Tibial artery (tissue), 4 donors: ENCODE results near the gene UXT.

Source experiments
- DNase-seq, 2 donors: peaks; one replicate each; pipeline ENCODE4 v3.0.0-alpha.2; 2019
- H3K27ac ChIP-seq, 2 donors: fragments of 200-600 bp; sonication (generic) in 1 of 2; 1 replicate in 1 of 2; 2 replicates in 1 of 2; pipeline ENCODE4 v1.5.1; 2018 to 2019; ENCODE audit warnings: mild to moderate bottlenecking in 1 of 2
- H3K27me3 ChIP-seq, 2 donors: fragments of 200-600 bp; sonication (generic) in 1 of 2; one replicate each; pipeline versions ENCODE4 v1.5.1 to v1.6.0; 2016 to 2019
- H3K36me3 ChIP-seq, 3 donors: fragments of 200-600 bp; sonication (generic) in 2 of 3; one replicate each; pipeline ENCODE4 v1.5.1; 2016 to 2019; ENCODE audit warnings: mild to moderate bottlenecking in 2 of 3
- H3K4me1 ChIP-seq, 4 donors: fragments of 200-600 bp; sonication (generic) in 2 of 4; 1 replicate in 3 of 4; 2 replicates in 1 of 4; pipeline ENCODE4 v1.5.1; 2016 to 2019
- H3K4me3 ChIP-seq, 2 donors: fragments of 200-600 bp; sonication (generic) in 1 of 2; 1 replicate in 1 of 2; 2 replicates in 1 of 2; pipeline ENCODE4 v1.5.1; 2018 to 2019; ENCODE audit warnings: mild to moderate bottlenecking in 2 of 2
- H3K9me3 ChIP-seq, 3 donors: fragments of 200-600 bp; sonication (generic) in 1 of 3; one replicate each; pipeline ENCODE4 v1.5.1; 2016 to 2019
- intact Hi-C: fragments of 100-400 bp; cut with DNase I; formaldehyde crosslinking; loops from one replicate; pipeline ENCODE4 v1.15.0; 2023; ENCODE audit warnings: low total_unique reads
- TF ChIP-seq, protein P1 (sequence below), 2 experiments: fragments of 200-600 bp in 1 of 2; fragments of 450-650 bp in 1 of 2; IDR thresholded peaks; one replicate each; pipeline ENCODE4 v1.5.1; 2017 to 2019; ENCODE audit warnings: antibody characterized with exemption in 2 of 2, mild to moderate bottlenecking in 1 of 2, moderate library complexity in 1 of 2

UXT gene

DNA sequence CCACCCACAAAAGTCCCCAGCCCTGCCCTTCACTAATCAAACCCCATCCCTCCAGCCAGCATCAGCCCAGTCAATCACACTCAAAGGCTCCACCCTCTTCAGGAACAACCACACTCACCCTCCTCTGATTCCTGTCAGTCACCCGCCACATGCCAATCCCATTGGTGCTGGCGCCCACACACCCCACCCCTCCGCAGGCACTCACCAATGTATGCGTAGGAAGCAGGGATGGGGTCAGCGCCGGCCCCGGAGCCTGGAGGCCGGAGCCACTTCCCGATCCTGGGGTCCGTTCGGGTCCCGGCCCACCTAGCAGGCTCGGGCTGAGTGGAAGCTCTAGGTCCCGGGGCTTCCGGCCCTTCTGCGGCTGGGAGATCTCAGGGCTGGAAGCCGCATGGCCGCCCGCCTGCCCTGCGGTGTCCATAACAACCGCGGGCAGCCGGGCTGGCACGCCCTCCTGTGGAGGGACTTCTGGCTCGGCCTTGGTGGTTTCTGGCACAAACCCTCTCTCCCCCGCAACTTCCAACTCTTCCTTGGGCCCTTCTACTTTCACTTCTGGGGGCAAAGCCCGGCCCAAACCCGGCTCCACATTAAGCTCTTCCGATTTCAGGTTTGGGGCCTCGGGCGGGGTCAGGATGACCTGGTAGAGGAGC is 21.3 kb downstream of the UXT start:
- peaks cover 19 to 62% (median 48%) of the 10 kb centered on the region in 3 donors for H3K36me3 ChIP-seq
- no peaks in the 10 kb centered on the region for H3K4me1 ChIP-seq
- peaks cover 0 to 8% (median 0%) of the 10 kb centered on the region in 3 donors for H3K9me3 ChIP-seq
- no peak overlapping the region for H3K27ac ChIP-seq
- H3K27me3 ChIP-seq = no peaks in the 10 kb centered on the region
- intact Hi-C loops = no loop called here
- H3K4me3 ChIP-seq = no peak overlapping the region
- peak; percentile 38 to 68 for DNase-seq
- TF ChIP-seq, protein P1, sequence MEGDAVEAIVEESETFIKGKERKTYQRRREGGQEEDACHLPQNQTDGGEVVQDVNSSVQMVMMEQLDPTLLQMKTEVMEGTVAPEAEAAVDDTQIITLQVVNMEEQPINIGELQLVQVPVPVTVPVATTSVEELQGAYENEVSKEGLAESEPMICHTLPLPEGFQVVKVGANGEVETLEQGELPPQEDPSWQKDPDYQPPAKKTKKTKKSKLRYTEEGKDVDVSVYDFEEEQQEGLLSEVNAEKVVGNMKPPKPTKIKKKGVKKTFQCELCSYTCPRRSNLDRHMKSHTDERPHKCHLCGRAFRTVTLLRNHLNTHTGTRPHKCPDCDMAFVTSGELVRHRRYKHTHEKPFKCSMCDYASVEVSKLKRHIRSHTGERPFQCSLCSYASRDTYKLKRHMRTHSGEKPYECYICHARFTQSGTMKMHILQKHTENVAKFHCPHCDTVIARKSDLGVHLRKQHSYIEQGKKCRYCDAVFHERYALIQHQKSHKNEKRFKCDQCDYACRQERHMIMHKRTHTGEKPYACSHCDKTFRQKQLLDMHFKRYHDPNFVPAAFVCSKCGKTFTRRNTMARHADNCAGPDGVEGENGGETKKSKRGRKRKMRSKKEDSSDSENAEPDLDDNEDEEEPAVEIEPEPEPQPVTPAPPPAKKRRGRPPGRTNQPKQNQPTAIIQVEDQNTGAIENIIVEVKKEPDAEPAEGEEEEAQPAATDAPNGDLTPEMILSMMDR (IDR thresholded peaks at IDR 0.05) = no peak

DNA sequence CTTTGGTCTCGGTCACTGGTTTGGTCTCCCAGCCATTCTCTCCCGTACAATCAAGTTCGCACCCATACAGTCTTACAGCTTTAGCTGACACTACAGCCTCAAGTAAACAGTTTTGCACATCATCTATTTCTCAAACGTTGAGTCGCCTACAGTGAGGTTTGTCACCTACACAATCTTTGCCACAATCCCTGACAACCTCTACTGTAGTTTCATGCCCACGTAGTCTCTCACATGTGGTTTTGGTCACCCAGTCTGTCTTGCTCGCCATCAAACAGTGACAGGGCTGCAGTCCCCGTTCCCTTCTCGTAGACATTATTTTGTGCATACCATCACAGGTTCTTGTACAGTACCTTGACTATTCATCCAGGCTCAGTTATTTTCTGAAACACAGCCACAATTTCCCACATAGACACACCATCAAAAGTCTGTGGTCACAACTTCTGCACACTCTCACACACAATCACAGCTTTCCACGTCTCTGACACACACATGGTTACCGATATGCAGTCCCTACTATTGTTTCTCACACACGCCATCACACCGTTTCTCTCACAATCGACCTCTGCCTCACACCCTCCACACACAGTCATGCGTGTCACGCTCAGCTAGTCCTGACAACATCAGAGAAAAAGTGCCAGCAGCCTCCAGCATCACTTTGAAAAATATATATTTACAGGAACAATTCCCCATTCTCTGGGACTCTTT is 24.0 kb downstream of the UXT start:
- TF ChIP-seq, protein P1 (IDR thresholded peaks at IDR 0.05) = no peak
- Histone ChIP-seq H3K27ac (no peak overlapping the region), H3K9me3 (peaks cover 0 to 2% (median 0%) of the 10 kb centered on the region in 3 donors), H3K4me3 (no peak overlapping the region), H3K36me3 (peaks cover 10 to 48% (median 35%) of the 10 kb centered on the region in 3 donors), H3K27me3 (no peaks in the 10 kb centered on the region), H3K4me1 (no peaks in the 10 kb centered on the region)
- intact Hi-C loops = no loop called here
- DNase-seq = no peak

DNA sequence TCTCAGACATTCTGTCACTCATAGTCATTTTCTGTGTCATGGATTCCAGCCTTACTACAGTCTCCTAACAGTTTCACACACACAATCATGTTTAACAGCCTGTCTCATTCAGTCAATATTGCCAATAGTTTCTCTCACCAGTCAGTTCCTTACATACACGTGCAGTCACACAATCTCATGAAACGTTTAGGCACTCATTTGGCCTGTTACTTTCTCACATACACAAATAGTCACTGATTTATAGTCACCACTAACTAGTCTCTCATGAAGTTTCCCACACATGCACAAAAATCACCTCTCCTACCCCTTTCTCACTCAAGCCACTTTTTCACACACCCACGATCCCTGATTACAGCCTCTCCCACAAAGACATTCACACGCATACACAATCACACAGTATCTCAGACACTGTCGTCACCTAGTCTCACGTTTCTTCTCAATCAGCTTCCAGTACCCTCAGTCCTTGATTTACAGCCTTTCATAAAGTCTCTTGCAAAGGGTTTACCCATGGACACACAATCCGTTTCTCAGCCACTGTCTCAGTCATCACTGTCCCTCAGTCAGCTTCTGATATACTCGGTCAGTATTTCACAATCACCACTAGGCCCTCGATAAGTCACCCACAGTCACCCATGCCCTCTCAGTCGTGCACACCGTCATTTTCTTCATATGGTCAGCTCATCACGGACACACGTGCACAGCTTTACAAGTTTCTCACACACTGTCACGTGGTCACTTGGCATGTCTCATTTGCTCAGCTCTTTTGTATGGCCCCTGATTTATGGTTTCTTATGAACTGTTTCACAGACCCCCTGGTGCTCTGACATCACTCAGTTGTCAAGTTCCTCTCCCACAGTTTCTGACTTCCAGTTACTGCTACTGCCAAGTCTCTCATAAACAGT is 25.0 kb downstream of the UXT start:
- DNase-seq = no peak
- no peaks in the 10 kb centered on the region for H3K4me1 ChIP-seq
- no peak overlapping the region for H3K27ac ChIP-seq
- TF ChIP-seq, protein P1 (IDR thresholded peaks at IDR 0.05) = no peak
- H3K36me3 ChIP-seq = peaks cover 3 to 37% (median 26%) of the 10 kb centered on the region in 3 donors
- no peak overlapping the region for H3K4me3 ChIP-seq
- H3K27me3 ChIP-seq = no peaks in the 10 kb centered on the region
- no peaks in the 10 kb centered on the region for H3K9me3 ChIP-seq
- intact Hi-C loops = no loop called here

DNA sequence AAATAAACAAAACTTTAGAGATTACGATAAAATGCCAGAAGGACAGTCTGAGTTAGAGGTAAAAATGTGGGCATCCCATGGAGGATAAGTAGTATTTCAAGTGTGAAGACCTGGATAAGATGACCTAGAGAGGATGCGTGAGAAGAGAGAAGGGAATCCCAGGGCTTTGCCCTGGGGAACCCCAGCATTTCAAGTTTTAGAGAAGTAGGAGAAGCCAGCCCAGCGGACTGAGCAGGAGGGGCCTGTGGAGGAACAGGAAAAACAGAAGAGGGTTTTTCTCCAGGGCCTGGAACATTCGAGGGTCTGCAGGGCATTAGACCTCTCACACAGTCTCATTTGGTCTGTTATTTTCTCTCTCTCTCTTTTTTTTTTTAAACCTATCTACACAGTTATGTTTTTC is 26.3 kb downstream of the UXT start:
- Histone ChIP-seq H3K4me3 (no peak overlapping the region), H3K27ac (no peak overlapping the region), H3K27me3 (no peaks in the 10 kb centered on the region), H3K4me1 (no peaks in the 10 kb centered on the region), H3K36me3 (peaks cover 0 to 25% (median 15%) of the 10 kb centered on the region in 3 donors), H3K9me3 (no peaks in the 10 kb centered on the region)
- TF ChIP-seq, protein P1 (IDR thresholded peaks at IDR 0.05) = no peak
- intact Hi-C loops = no loop called here
- DNase-seq = no peak

DNA sequence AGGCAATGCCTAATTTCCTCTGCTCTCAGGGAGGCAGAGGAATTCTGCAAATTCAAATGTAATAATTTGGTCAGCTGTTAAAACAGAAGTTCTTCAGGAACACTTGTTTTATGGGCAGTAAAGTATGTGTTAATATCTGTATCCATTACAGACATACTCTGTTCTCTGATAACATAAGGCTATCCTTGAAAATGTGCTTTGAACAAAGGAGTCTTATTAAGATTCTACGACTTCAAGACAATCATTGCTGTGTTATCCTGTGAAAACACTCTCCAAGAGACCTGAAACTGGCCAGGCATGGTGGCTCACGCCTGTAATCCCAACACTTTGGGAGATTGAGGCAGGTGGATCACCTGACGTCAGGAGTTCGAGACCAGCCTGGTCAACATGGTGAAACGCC is 27.3 kb downstream of the UXT start:
- H3K27me3 ChIP-seq = no peaks in the 10 kb centered on the region
- TF ChIP-seq, protein P1 (IDR thresholded peaks at IDR 0.05) = no peak
- intact Hi-C loops = no loop called here
- H3K4me3 ChIP-seq = no peak overlapping the region
- DNase-seq = no peak
- no peaks in the 10 kb centered on the region for H3K9me3 ChIP-seq
- H3K27ac ChIP-seq = no peak overlapping the region
- no peaks in the 10 kb centered on the region for H3K4me1 ChIP-seq
- H3K36me3 ChIP-seq = peaks cover 0 to 15% (median 9%) of the 10 kb centered on the region in 3 donors
